ENCODE results near the gene ARFIP2.
A peak's percentile ranks its signal among the peaks of the same experiment; 100 is the strongest.
"Not testable (repeated sequence)": the region's sequence is repeated elsewhere in the genome, so short reads cannot be mapped to it uniquely, and the experiment has no call there.

Gene ARFIP2, protein sequence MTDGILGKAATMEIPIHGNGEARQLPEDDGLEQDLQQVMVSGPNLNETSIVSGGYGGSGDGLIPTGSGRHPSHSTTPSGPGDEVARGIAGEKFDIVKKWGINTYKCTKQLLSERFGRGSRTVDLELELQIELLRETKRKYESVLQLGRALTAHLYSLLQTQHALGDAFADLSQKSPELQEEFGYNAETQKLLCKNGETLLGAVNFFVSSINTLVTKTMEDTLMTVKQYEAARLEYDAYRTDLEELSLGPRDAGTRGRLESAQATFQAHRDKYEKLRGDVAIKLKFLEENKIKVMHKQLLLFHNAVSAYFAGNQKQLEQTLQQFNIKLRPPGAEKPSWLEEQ

DNA sequence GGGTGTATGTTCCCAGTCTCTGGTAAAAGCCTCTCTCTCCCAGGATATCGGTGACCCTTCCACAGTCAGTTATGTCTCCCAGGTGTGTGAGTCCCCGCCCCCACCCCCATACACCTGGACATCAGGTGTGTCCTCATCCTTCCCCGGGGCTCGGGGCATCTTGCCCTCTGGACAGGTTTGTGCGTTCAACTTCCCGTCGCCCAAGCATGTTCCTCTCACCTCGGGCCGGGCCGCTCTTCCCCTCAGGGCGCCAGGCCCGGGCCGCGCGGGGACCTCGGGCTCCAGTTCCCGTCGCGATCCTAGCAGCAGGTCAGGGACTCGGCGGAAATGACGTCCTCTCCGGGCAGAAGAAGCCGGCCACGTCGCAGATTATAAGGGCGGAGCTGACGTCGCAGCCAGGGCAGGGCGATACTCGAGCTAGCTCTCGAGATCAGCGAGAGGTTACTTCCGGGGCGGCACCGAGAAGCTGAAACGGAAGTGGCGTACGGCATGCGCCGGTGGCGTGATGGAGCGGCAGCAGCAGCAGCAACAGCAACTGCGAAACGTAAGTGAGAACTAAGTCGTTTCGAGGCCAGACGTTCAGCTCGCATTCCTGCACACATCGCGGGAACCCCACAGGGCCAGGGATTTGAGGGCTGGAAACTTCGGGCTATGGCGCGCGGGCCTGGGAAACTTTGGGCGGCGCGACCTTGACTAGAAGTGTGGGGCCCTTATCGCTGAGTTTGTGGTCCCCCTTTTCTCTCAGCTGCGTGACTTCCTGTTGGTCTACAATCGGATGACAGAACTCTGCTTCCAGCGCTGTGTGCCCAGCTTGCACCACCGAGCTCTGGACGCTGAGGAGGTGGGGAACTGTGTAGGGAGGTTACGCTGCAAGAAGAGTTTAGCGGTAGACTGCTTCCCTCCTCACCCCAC is at the start of gene ARFIP2, which contains the start of gene TIMM10B:
TSS of gene ARFIP2 (minus strand) at position 320 of the 912 bp plus-strand sequence. CDS start 910 bp downstream, outside the sequence.
TSS of gene TIMM10B (plus strand) at position 490 of the 912 bp plus-strand sequence. CDS start at position 506, 16 bp downstream.
- Histone ChIP-seq H3K27me3 (ENCODE audit: control insufficient read depth, insufficient read depth, low read length) (no peaks in the 10 kb centered on the region), H3K36me3 (ENCODE audit: control insufficient read depth, insufficient read depth, low read length) (peaks cover 77% of the 10 kb centered on the region), H3K4me3 (ENCODE audit: low read depth, low read length) (peak within 1 kb of the TSS; percentile 97), H3K4me1 (ENCODE audit: control insufficient read depth, insufficient read depth, low read length) (peaks cover 14% of the 10 kb centered on the region), H3K9me3 (ENCODE audit: control insufficient read depth, insufficient read depth, low read depth, low read length) (no peaks in the 10 kb centered on the region), H3K9ac (ENCODE audit: low read length) (peak within 1 kb of the TSS; percentile 92), H3K27ac (ENCODE audit: low read depth, low read length) (peak within 1 kb of the TSS; percentile 86)

DNA sequence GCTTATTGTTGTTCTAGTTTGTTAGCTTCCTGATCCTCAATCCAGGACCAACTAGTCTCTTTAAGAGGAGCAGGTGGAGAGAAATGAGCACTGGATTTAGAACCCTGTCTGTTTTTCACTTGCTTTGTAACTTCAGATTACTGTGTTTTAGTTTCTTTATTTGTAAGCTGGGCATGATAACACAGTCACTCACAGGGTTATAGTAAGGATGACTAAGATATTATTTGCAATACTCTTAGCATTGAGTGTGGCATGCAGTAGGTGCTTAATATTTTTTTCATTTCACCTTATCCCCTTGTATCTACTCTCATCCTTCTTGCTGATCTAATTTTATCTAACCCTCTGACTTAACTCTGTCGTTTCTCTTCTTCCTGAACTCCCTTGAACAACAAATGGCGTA is 49.7 kb upstream of the ARFIP2 start:
- Histone ChIP-seq H3K27ac (ENCODE audit: low read depth, low read length) (no peak overlapping the region), H3K36me3 (ENCODE audit: control insufficient read depth, insufficient read depth, low read length) (peaks cover 30% of the 10 kb centered on the region), H3K9me3 (ENCODE audit: control insufficient read depth, insufficient read depth, low read depth, low read length) (no peaks in the 10 kb centered on the region), H3K4me1 (ENCODE audit: control insufficient read depth, insufficient read depth, low read length) (no peaks in the 10 kb centered on the region), H3K9ac (ENCODE audit: low read length) (no peak overlapping the region), H3K27me3 (ENCODE audit: control insufficient read depth, insufficient read depth, low read length) (no peaks in the 10 kb centered on the region), H3K4me3 (ENCODE audit: low read depth, low read length) (no peak overlapping the region)

DNA sequence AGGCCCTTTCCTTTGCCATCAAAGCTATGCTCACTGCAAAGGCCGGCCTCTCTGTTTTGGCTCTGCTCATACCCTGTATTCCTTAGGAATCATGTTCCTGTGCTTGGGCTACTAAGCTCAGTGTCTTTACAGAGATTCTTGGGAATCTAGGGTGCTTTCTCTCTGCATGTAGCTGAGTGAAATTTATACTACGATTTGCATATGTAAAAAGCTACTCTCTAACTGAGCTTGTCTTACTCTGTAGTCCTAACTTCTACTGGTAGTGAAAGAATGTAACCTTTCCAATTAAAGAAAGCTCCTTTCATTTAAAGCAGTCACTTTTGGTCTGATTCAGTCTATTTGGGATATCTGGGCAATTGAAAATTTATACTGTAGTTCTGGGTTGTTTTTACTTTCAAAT is 48.1 kb upstream of the ARFIP2 start:
- Histone ChIP-seq H3K36me3 (ENCODE audit: control insufficient read depth, insufficient read depth, low read length) (peaks cover 31% of the 10 kb centered on the region), H3K9me3 (ENCODE audit: control insufficient read depth, insufficient read depth, low read depth, low read length) (no peaks in the 10 kb centered on the region), H3K4me3 (ENCODE audit: low read depth, low read length) (no peak overlapping the region), H3K27ac (ENCODE audit: low read depth, low read length) (no peak overlapping the region), H3K9ac (ENCODE audit: low read length) (no peak overlapping the region), H3K27me3 (ENCODE audit: control insufficient read depth, insufficient read depth, low read length) (no peaks in the 10 kb centered on the region), H3K4me1 (ENCODE audit: control insufficient read depth, insufficient read depth, low read length) (no peaks in the 10 kb centered on the region)

DNA sequence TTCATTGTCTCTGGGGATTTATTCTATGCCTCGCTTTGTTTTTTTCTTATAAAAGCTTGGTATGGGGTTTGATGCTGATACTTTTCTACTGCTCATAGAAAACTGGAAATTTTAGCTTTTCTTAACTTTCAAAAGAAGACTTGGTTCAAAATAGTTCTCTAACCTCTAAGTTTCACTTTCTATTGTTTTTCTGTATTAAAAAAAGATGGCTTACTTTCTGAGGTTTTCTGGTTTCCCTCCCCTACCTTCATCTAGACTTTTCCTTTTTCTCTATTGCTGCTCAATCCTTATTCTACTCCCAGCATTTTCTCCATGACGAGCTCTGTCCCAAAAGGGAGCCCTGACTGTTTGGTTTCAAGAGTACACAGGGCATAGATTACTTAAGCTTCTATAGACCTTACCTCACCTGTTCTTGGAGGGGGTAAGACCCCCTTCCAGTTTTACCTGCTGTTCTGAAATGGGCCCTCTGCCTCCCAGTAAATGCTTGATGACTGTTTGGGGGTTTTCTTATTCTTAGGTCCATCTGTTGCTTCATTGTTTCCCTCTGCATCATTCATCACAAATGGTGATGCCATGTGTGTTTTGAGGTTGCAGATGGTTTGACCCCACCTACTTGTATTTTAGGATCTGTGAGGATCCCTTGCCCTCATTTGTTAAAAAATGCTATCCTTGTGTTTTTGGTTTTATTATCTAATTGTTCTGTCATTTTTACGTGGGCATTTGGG is 45.4 kb upstream of the ARFIP2 start:
- no peak overlapping the region for H3K27ac ChIP-seq (ENCODE audit: low read depth, low read length)
- H3K9ac ChIP-seq (ENCODE audit: low read length): no peak overlapping the region
- no peaks in the 10 kb centered on the region for H3K27me3 ChIP-seq (ENCODE audit: control insufficient read depth, insufficient read depth, low read length)
- H3K4me3 ChIP-seq (ENCODE audit: low read depth, low read length): no peak overlapping the region
- no peaks in the 10 kb centered on the region for H3K4me1 ChIP-seq (ENCODE audit: control insufficient read depth, insufficient read depth, low read length)
- peaks cover 12% of the 10 kb centered on the region; the same call in 1 of the 2 replicates for H3K36me3 ChIP-seq (ENCODE audit: control insufficient read depth, insufficient read depth, low read length)
- H3K9me3 ChIP-seq (ENCODE audit: control insufficient read depth, insufficient read depth, low read depth, low read length): no peaks in the 10 kb centered on the region

DNA sequence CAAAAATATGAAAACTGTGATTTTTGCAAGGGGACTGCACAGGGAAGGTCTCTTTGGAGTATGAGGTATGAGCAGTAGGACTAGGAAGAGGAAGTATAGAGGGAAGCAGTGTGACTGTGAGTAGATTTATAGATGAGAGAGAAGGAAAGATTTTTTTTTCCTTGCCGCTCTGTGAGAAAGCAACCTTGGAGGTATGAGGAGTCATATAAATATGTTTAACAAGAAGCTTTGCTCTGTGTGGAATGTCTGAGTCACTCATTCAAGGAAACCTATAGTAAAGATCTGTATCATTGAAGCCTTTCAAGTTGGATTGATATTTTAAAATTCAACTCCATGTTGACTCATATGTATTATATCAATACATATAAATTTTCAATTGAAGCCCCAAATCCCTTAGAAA is 42.1 kb upstream of the ARFIP2 start:
- Histone ChIP-seq H3K9me3 (ENCODE audit: control insufficient read depth, insufficient read depth, low read depth, low read length) (no peaks in the 10 kb centered on the region), H3K9ac (ENCODE audit: low read length) (no peak overlapping the region), H3K27ac (ENCODE audit: low read depth, low read length) (no peak overlapping the region), H3K4me3 (ENCODE audit: low read depth, low read length) (no peak overlapping the region), H3K27me3 (ENCODE audit: control insufficient read depth, insufficient read depth, low read length) (no peaks in the 10 kb centered on the region), H3K4me1 (ENCODE audit: control insufficient read depth, insufficient read depth, low read length) (no peaks in the 10 kb centered on the region), H3K36me3 (ENCODE audit: control insufficient read depth, insufficient read depth, low read length) (peaks cover 26% of the 10 kb centered on the region)

DNA sequence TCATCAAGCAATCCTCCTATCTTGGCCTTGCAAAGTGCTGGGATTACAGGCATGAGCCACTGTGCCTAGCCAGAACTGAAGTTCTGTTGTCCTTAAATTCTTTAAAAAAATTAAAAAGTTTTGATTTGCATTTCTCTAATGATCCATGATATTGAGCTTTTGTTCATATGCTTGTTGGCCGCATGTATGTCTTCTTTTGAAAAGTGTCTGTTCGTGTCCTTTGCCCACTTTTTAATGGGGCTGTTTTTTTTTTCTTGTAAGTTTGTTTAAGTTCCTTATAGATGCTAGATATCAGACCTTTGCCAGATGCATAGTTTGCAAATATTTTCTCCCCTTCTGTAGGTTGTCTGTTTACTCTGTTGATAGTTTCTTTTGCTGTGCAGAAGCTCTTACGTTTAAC is 40.8 kb upstream of the ARFIP2 start:
- H3K4me1 ChIP-seq (ENCODE audit: control insufficient read depth, insufficient read depth, low read length); H3K27me3 ChIP-seq (ENCODE audit: control insufficient read depth, insufficient read depth, low read length); H3K4me3 ChIP-seq (ENCODE audit: low read depth, low read length); H3K27ac ChIP-seq (ENCODE audit: low read depth, low read length); H3K9ac ChIP-seq (ENCODE audit: low read length); H3K9me3 ChIP-seq (ENCODE audit: control insufficient read depth, insufficient read depth, low read depth, low read length): not testable (repeated sequence)
- H3K36me3 ChIP-seq (ENCODE audit: control insufficient read depth, insufficient read depth, low read length): peaks cover 33% of the 10 kb centered on the region

DNA sequence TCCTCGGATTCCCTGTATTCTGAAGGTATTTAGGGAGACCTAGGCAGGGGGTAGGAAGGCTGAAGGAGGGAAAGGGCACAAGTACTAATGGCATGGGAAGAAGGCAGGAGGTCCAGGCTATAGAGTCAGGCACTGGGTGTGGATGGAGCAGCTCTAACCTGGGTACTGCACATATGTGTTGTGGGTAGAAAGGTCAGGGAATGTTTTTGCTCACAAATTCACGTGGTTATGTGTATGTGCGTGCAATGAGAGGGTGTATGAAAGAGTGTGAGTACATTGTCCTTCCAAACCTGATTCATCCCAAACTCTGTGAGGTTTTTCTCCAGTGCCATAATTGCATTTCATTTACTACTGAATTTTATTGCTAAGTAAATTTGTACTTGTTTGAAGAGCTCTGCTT is 39.1 kb upstream of the ARFIP2 start:
- H3K27me3 ChIP-seq (ENCODE audit: control insufficient read depth, insufficient read depth, low read length): no peaks in the 10 kb centered on the region
- no peaks in the 10 kb centered on the region for H3K4me1 ChIP-seq (ENCODE audit: control insufficient read depth, insufficient read depth, low read length)
- H3K9me3 ChIP-seq (ENCODE audit: control insufficient read depth, insufficient read depth, low read depth, low read length): no peaks in the 10 kb centered on the region
- peaks cover 38% of the 10 kb centered on the region for H3K36me3 ChIP-seq (ENCODE audit: control insufficient read depth, insufficient read depth, low read length)
- H3K9ac ChIP-seq (ENCODE audit: low read length): no peak overlapping the region
- no peak overlapping the region for H3K4me3 ChIP-seq (ENCODE audit: low read depth, low read length)
- H3K27ac ChIP-seq (ENCODE audit: low read depth, low read length): no peak overlapping the region

DNA sequence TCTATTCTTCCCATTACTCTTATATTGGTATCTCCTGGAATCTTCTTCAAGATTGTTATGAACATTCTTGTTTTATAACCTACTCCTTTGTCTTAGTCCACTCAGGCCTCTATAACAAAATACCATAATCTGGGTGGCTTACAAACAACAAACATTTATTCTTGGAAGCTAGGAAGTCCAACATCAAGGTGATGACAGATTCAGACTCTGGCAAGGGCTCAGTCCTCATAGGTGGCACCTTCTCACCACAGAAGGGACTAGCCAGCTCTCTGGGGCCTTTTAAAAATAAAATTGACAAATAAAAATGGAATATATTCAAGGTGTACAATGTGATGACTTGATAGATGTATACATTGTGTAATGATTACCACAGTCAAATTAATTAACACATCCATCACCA is 35.7 kb upstream of the ARFIP2 start:
- Histone ChIP-seq H3K27ac (ENCODE audit: low read depth, low read length) (no peak overlapping the region), H3K4me3 (ENCODE audit: low read depth, low read length) (no peak overlapping the region), H3K27me3 (ENCODE audit: control insufficient read depth, insufficient read depth, low read length) (no peaks in the 10 kb centered on the region), H3K36me3 (ENCODE audit: control insufficient read depth, insufficient read depth, low read length) (peaks cover 53% of the 10 kb centered on the region), H3K4me1 (ENCODE audit: control insufficient read depth, insufficient read depth, low read length) (no peaks in the 10 kb centered on the region), H3K9ac (ENCODE audit: low read length) (no peak overlapping the region), H3K9me3 (ENCODE audit: control insufficient read depth, insufficient read depth, low read depth, low read length) (no peaks in the 10 kb centered on the region)

DNA sequence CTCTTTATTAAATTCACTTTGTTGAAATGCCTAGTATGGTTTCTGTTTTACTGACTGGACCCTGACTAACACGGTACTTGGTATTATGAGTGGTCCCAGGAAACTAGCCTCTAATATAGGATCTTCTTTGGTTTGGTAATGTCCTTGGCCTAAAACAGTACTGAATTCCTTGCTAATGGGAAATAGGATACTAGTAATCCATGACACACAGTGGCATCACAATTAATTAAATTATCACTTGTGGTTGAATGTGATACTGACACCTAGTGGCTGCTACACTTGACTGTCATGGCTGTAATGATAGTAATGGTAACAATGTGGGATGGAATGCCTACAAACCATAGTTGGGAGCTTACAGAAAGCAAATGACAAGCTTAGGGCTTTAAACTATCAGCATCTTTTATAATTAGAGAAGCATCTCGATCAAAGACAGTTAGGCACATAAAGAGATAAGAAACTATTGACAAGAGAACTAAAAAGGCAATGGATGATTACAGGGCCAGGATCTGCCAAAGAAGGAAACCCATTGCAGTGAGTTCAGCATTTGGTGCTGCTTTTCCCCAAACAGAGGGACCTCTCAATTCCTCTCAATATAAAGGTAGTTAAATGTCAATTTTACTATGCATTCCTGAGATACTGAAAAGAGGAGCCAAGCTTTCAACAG is 24.6 kb upstream of the ARFIP2 start:
- Histone ChIP-seq H3K36me3 (ENCODE audit: control insufficient read depth, insufficient read depth, low read length) (peaks cover 30% of the 10 kb centered on the region), H3K4me1 (ENCODE audit: control insufficient read depth, insufficient read depth, low read length) (no peaks in the 10 kb centered on the region), H3K9ac (ENCODE audit: low read length) (no peak overlapping the region), H3K9me3 (ENCODE audit: control insufficient read depth, insufficient read depth, low read depth, low read length) (no peaks in the 10 kb centered on the region), H3K4me3 (ENCODE audit: low read depth, low read length) (no peak overlapping the region), H3K27me3 (ENCODE audit: control insufficient read depth, insufficient read depth, low read length) (no peaks in the 10 kb centered on the region), H3K27ac (ENCODE audit: low read depth, low read length) (no peak overlapping the region)

DNA sequence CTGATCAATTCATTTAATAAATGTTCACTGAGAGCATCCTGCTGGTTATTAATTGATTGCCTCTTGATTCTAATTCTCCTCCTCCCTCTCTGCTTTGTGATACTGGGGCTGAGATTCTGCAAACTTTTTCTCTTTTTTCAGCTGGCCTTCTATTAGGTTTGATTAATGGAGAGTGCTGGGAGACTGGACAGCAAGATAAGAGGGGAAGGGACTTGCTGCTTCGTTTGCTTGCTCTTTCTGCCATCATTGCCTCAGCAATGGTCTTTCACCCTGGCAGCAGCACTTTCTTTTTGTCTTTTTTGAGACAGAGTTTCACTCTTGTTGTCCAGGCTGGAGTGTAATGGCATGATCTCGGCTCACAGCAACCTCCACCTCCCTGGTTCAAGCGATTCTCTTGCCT is 23.0 kb upstream of the ARFIP2 start:
- Histone ChIP-seq H3K27me3 (ENCODE audit: control insufficient read depth, insufficient read depth, low read length) (no peaks in the 10 kb centered on the region), H3K4me1 (ENCODE audit: control insufficient read depth, insufficient read depth, low read length) (no peaks in the 10 kb centered on the region), H3K9me3 (ENCODE audit: control insufficient read depth, insufficient read depth, low read depth, low read length) (no peaks in the 10 kb centered on the region), H3K9ac (ENCODE audit: low read length) (no peak overlapping the region), H3K4me3 (ENCODE audit: low read depth, low read length) (no peak overlapping the region), H3K27ac (ENCODE audit: low read depth, low read length) (no peak overlapping the region), H3K36me3 (ENCODE audit: control insufficient read depth, insufficient read depth, low read length) (peaks cover 26% of the 10 kb centered on the region)

Measured in HUES6 (cell line).